GM19455 (cell line): ENCODE results near the gene GTF2IRD1.
"Not testable (repeated sequence)": the region's sequence is repeated elsewhere in the genome, so short reads cannot be mapped to it uniquely, and the experiment has no call there.

Source experiments
- ATAC-seq: cut with Tn5 transposase; IDR thresholded peaks from one replicate; pipeline ENCODE4 v1.9.1; 2021; ENCODE audit not compliant: unreplicated experiment

Gene GTF2IRD1

GRCh38 chr7:74485611-74486010, 31.9 kb downstream of the GTF2IRD1 start:
- no peak for ATAC-seq

- not testable (repeated sequence) for ATAC-seq
Measured at GRCh38 chr7:74488518-74489030, 34.9 kb downstream of the GTF2IRD1 start.

- no peak for ATAC-seq
Measured at GRCh38 chr7:74489997-74490945, 36.6 kb downstream of the GTF2IRD1 start.

GRCh38 chr7:74491490-74491889, 37.8 kb downstream of the GTF2IRD1 start:
- not testable (repeated sequence) for ATAC-seq

- no peak for ATAC-seq
Measured at GRCh38 chr7:74493295-74493694, 39.6 kb downstream of the GTF2IRD1 start.

GRCh38 chr7:74494076-74494548, 40.4 kb downstream of the GTF2IRD1 start:
- no peak for ATAC-seq

- ATAC-seq, result no peak
Measured at GRCh38 chr7:74495112-74496086, 41.7 kb downstream of the GTF2IRD1 start.

GRCh38 chr7:74496272-74496671, 42.6 kb downstream of the GTF2IRD1 start:
- ATAC-seq, result no peak

- not testable (repeated sequence) for ATAC-seq
Measured at GRCh38 chr7:74496773-74497172, 43.1 kb downstream of the GTF2IRD1 start.

- ATAC-seq, result no peak
Measured at GRCh38 chr7:74498354-74498753, 44.6 kb downstream of the GTF2IRD1 start.

GRCh38 chr7:74498996-74499834, 45.5 kb downstream of the GTF2IRD1 start:
- ATAC-seq, result no peak

GRCh38 chr7:74499835-74500388, 46.2 kb downstream of the GTF2IRD1 start:
- ATAC-seq, result no peak

GRCh38 chr7:74501298-74501697, 47.6 kb downstream of the GTF2IRD1 start:
- ATAC-seq, result no peak

GRCh38 chr7:74502216-74502891, 48.6 kb downstream of the GTF2IRD1 start:
- no peak for ATAC-seq

- no peak for ATAC-seq
Measured at GRCh38 chr7:74503061-74503460, 49.4 kb downstream of the GTF2IRD1 start.

- no peak for ATAC-seq
Measured at GRCh38 chr7:74503943-74504342, 50.2 kb downstream of the GTF2IRD1 start.

- ATAC-seq, result no peak
Measured at GRCh38 chr7:74505471-74506324, 52.0 kb downstream of the GTF2IRD1 start.

- ATAC-seq, result no peak
Measured at GRCh38 chr7:74506325-74506724, 52.6 kb downstream of the GTF2IRD1 start.
